ENCODE results near the gene COL7A1.

Gene COL7A1

DNA sequence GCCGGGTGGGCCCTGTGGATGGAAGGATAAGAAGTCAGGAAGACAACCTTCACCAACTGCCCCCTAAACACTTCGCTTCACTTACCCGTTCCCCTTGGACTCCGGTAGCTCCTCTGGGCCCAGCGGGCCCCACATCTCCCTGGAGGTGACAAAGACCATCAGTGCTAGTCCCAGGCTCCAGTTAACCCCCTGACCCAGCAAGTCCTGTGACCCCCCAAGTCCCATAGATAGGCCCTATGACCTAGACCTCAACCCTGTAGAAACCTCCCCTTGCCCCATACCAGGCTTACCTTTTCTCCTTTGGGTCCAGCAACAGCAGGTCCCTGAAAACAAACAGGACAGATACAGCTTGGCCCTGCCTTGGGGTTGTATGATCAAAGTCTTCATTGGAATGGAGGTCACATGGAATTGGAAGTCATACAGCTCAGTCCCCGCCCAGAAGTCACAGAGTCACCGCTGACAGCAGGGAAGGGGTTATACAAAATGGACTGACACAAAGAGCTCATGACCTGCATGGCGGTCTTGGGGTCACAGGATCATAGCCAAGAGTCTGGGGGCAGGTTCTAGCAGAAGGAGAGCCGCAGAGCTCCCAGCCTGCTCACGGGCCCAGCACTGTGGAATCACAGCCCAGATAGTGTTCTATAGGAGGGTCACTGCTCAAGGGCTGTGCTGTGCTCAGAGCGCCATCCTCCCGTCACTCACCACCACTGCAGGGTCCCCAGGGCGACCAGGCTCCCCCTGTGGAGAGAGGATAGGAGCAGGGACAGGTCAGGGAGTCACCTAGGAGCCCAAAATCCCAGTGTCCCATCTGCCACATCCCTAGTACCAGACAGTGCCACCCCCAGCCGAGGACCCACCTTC lies 13.3 kb downstream of the COL7A1 start:
- no peak for DNase-seq
- TF ChIP-seq, protein P1, sequence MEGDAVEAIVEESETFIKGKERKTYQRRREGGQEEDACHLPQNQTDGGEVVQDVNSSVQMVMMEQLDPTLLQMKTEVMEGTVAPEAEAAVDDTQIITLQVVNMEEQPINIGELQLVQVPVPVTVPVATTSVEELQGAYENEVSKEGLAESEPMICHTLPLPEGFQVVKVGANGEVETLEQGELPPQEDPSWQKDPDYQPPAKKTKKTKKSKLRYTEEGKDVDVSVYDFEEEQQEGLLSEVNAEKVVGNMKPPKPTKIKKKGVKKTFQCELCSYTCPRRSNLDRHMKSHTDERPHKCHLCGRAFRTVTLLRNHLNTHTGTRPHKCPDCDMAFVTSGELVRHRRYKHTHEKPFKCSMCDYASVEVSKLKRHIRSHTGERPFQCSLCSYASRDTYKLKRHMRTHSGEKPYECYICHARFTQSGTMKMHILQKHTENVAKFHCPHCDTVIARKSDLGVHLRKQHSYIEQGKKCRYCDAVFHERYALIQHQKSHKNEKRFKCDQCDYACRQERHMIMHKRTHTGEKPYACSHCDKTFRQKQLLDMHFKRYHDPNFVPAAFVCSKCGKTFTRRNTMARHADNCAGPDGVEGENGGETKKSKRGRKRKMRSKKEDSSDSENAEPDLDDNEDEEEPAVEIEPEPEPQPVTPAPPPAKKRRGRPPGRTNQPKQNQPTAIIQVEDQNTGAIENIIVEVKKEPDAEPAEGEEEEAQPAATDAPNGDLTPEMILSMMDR (IDR thresholded peaks at IDR 0.05; ENCODE audit: low read depth, low read length): no peak
- no peaks in the 10 kb centered on the region for H3K9me3 ChIP-seq (ENCODE audit: severe bottlenecking)
- no peak overlapping the region for H3K4me3 ChIP-seq (ENCODE audit: low read depth, low read length)
- no peaks in the 10 kb centered on the region for H3K27me3 ChIP-seq (ENCODE audit: insufficient read depth, low read depth, severe bottlenecking)
- no peak overlapping the region for H3K27ac ChIP-seq
- peaks cover 26% of the 10 kb centered on the region for H3K36me3 ChIP-seq

DNA sequence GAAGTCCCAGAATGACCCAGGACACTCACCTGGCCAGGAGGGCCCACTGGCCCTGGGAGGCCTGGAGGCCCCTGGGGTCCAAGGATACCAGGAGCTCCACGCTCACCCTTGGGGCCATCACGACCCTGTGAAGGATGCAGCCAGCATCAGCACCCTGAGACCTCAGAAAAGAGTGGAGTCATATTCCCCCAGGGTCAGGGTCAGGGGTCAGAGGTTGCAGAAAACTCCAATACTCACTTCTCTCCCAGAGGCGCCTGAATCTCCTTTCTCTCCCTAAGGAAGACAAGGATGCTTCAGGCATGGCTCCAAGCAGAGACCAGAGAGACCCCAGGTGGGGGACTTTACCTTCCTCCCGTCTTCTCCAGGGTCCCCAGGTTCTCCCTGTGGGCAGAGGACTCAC lies 18.5 kb downstream of the COL7A1 start:
- H3K27me3 ChIP-seq (ENCODE audit: insufficient read depth, low read depth, severe bottlenecking): no peaks in the 10 kb centered on the region
- no peak overlapping the region for H3K4me3 ChIP-seq (ENCODE audit: low read depth, low read length)
- H3K9me3 ChIP-seq (ENCODE audit: severe bottlenecking): no peaks in the 10 kb centered on the region
- DNase-seq: no peak
- peaks cover 18% of the 10 kb centered on the region for H3K36me3 ChIP-seq
- TF ChIP-seq, protein P1 (IDR thresholded peaks at IDR 0.05; ENCODE audit: low read depth, low read length): no peak
- no peak overlapping the region for H3K27ac ChIP-seq

DNA sequence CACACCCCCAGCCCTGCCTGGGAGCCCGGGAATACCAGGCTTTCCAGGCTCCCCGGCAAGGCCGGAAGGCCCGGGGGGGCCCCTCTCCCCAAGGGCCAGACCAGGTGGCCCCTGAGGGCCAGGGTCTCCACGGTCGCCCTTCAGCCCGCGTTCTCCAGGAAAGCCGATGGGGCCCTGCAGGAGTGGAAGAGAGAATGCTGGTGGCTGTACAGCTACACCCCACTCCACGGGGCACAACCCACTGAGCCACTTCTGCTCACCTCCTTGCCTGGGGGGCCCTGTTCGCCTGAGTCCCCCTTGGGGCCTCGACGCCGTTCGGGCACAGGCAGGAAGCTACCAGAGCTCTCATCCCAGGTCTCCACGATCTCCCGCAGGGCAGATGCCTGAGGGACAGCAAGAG lies 19.8 kb downstream of the COL7A1 start:
- H3K27me3 ChIP-seq (ENCODE audit: insufficient read depth, low read depth, severe bottlenecking): no peaks in the 10 kb centered on the region
- peaks cover 13% of the 10 kb centered on the region for H3K36me3 ChIP-seq
- no peak overlapping the region for H3K27ac ChIP-seq
- DNase-seq: no peak
- H3K4me3 ChIP-seq (ENCODE audit: low read depth, low read length): no peak overlapping the region
- H3K9me3 ChIP-seq (ENCODE audit: severe bottlenecking): no peaks in the 10 kb centered on the region
- TF ChIP-seq, protein P1 (IDR thresholded peaks at IDR 0.05; ENCODE audit: low read depth, low read length): no peak

DNA sequence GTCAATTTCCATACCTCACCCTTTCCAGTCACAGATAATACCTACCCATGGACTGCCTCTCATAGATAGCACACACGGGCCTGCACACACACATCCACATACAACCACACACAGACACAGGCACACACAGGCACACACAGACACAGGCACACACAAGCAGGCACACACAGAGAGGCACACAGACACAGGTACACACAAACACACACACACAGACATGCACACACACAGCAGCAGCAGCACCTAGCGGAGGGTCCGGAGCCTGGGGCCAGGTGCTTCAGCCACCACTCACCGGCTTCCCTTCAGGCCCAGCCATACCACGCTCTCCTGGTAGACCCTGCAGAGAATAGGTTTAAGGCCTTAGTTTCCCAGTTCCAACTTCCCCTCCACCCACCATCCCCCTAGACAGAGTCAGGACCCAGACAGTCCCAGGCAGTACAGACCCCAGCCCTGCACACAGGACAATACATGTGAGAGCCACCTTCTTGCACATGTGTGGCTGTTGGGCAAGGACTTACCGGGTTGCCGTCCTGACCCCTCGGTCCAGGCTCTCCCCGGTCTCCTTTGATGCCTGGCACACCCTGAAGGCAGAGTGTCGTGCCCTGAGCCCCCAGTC lies 21.1 kb downstream of the COL7A1 start:
- Histone ChIP-seq H3K27ac (no peak overlapping the region), H3K36me3 (peaks cover 15% of the 10 kb centered on the region), H3K4me3 (ENCODE audit: low read depth, low read length) (no peak overlapping the region), H3K27me3 (ENCODE audit: insufficient read depth, low read depth, severe bottlenecking) (no peaks in the 10 kb centered on the region), H3K9me3 (ENCODE audit: severe bottlenecking) (no peaks in the 10 kb centered on the region)
- TF ChIP-seq, protein P1 (IDR thresholded peaks at IDR 0.05; ENCODE audit: low read depth, low read length): no peak
- no peak for DNase-seq

DNA sequence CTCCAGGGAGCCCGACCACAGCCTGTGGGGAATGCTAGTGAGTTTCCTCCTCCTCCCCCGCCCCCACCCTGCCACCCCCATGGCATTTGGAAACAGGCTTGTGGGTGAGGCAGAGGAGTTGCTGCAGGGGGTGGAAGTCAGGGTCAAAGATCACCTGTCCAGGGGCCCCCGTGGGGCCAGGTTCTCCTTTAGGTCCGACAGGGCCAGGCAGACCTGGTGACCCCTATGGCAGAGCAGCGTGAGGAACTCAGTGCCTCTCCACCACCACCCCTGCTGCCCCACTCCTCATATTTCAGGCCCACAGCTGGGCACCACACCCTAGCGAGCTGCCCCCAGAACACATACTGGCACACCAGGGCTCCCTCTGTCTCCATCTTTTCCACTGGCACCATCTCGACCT lies 22.6 kb downstream of the COL7A1 start:
- TF ChIP-seq, protein P1 (IDR thresholded peaks at IDR 0.05; ENCODE audit: low read depth, low read length): no peak
- H3K9me3 ChIP-seq (ENCODE audit: severe bottlenecking): no peaks in the 10 kb centered on the region
- H3K36me3 ChIP-seq: peaks cover 12% of the 10 kb centered on the region
- DNase-seq: no peak
- H3K4me3 ChIP-seq (ENCODE audit: low read depth, low read length): no peak overlapping the region
- H3K27ac ChIP-seq: no peak overlapping the region
- no peaks in the 10 kb centered on the region for H3K27me3 ChIP-seq (ENCODE audit: insufficient read depth, low read depth, severe bottlenecking)

Data from WERI-Rb-1 (cell line).